T-helper 2 cell treated with Interferon-gamma antibody and Interleukin-4, amounts not matched to agents 100 ng/mL and 5 ng/mL, for 36 hours (primary cell): Measurements from ENCODE around the gene PRICKLE1. TPM values are rescaled to one million over a fixed set of nuclear protein-coding genes. Genes with fewer than 3 reads are reported as not detected.

Source experiments
- intact Hi-C: fragments of 100-400 bp; cut with micrococcal nuclease; formaldehyde crosslinking; loops from one replicate; pipeline ENCODE4 v1.15.1; 2023
- total RNA-seq: library from RNA; stranded (reverse); gene quantifications from 2 replicates; pipeline ENCODE4 v1.2.3, GENCODE V29; 2022

Gene PRICKLE1
- total RNA-seq, 1 donor from 2014 or later: 0.61 TPM

GRCh38 chr12:42459336-42459847 is 130.2 kb downstream of the PRICKLE1 start:
- intact Hi-C loops: no loop called here

DNA sequence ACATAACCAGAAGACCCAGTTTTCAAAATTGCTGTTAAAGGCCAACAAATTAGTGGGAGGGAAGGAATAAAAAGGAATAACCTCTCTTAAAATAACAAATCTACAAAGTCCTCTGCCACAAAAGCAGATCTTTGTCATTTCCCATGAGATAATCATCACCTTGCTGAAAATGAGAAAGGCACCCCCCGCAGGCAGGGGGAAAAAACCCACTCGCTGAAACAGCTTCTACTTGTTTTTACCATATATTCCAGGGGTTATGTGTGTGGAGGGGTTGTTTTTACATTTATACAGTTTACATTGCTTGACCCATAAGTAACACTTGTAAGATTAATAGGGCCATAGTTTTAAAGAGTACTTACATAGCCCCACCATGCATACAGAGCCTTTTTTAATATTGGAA is 131.0 kb downstream of the PRICKLE1 start:
- intact Hi-C loops: no loop called here

- intact Hi-C loops: no loop called here
Measured at GRCh38 chr12:42450248-42450647, 139.3 kb downstream of the PRICKLE1 start.

- intact Hi-C loops: no loop called here
Measured at GRCh38 chr12:42448841-42449240, 140.7 kb downstream of the PRICKLE1 start.

GRCh38 chr12:42447371-42447786 is 142.2 kb downstream of the PRICKLE1 start:
- intact Hi-C loops: no loop called here

DNA sequence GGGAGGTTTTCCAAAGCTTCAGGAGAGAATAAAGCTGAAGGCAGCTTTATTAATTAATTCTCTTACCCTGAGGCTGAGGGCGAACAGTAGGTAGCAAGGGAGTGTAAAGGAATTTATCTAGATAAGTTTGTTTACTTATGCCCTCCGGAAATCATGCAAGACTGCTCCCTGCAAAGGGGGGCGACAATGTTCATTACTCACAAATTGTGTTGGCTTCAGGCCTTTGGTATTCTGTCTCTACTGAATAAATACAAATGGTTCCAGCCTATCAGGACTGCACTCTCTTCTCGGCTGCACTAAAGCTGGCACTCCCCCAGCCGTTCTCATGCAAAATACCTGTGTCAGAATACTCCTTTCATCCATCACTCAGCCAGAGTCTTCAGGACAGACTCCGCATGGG is 142.8 kb downstream of the PRICKLE1 start:
- intact Hi-C loops: no loop called here

DNA sequence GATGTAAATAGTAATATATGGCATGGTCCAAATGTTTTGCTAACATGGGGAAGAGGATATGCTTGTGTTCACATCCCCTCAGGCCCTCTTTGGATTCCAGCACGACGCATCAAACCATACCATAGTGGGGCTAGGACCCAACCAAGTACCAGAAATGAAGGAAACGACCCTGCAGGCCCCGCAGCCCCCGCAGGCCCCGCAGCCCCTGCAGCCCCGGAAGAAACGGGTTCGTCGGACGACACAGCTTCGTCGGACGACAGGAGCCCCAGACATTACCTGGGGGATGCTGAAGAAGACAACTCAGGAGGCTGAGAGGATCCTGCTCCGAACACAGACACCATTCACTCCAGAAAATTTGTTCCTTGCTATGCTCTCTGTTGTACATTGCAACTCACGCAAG is 143.7 kb downstream of the PRICKLE1 start:
- intact Hi-C loops: no loop called here

GRCh38 chr12:42444192-42444943 is 145.2 kb downstream of the PRICKLE1 start:
- intact Hi-C loops: no loop called here

DNA sequence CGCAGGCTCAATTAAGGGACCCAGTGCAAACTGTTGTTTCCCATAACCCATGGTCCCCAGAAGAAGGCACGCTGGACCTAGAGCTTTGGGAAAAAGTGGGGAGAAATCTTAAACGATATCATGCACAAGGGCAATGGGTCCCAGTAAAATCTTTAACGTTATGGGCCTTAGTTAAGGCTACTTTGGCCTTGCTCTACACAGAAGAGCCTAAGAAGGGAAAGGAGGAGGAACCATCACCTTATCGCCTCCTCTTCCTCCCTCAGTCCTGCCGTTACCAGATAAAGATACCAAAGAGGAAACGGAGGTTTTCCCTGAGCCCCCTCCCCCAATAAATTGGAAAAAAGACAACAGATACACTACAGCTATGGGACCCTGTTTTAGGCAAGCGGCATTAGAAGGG is 146.7 kb downstream of the PRICKLE1 start:
- intact Hi-C loops: no loop called here

DNA sequence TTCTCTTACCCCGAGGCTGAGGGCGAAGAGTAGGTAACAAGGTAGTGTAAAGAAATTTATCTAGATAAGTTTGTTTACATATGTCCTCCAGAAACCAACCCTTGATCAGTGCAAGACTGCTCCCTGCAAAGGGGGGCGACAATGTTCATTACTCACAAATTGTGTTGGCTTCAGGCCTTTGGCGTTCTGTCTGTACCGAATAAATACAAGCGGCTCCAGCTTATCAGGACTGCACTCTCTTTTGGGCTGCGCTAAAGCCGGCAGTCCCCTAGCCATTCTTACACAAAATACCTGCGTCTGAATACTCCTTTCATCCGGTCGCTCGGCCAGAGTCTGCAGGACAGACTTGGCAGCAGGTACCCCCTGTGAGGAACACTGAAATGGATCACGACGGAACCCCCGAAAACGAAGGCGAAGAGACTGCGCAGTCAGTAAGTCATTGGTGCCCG is 147.2 kb downstream of the PRICKLE1 start:
- intact Hi-C loops: no loop called here

- intact Hi-C loops: no loop called here
Measured at GRCh38 chr12:42440608-42441007, 148.9 kb downstream of the PRICKLE1 start.

DNA sequence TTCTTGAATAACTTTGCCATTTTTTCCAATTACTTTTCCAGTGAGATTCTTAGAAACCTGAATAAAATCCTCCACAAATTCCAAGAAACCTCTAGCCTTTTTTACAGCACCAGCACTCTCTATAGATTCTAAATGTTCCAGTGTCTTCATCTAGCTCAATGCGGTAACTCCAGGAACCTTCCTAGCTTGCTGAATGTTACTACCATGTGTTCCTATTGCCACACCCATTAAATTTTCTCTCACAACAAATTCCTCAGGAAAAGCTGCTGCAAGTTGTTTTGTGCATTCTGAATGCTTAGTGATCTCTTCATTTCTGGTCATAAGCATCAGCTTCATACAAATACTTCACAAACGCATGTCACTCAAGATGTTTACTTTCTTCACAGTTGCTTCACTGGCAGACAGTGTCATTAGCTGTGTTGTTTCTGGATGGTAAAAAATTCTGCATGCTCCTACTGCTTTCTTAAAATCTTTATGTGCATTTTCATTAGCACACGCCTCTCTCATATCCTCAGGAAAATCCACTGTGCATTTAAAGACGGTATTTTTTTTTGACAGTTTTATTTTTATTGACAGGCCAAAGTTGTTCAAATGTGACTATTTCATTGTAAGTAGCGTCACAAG is 156.9 kb downstream of the PRICKLE1 start:
- intact Hi-C loops: no loop called here

DNA sequence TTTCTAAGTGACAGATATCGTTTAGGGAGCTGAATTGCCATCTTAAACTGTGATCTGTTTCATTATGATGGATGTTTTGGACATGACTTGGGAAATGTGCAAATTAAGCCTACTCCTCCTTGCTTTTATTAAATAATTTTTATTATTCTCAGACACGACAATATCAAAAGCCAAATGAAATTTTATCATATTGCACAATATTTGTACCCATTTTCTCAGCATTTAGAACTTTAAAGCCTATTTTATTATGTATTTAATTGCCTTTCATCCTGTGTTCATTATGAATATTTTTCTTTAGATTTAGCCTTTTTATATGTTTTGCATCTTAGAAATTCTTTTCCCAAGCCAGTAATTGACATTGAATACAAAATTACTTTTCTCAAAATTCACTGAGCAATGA is 160.7 kb downstream of the PRICKLE1 start:
- intact Hi-C loops: no loop called here

DNA sequence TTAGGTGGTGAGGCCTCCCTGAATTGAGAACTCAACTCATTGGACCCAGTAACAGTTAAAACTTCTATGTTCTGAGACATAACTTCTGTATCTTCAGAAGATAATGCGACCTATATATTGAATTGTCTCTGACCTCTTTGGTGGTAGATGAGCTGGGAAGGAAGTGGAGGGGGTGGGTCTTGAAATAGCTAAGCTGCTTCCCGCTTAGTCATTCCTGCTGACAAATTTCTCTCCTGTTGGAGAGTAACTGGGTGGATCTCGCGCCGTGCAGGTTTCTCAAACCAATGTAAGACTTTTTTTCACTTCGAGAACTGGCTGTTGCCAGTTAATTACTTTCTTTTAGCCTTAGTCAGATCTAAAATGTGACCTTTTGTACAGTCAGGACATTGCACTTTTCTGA is 162.8 kb downstream of the PRICKLE1 start:
- intact Hi-C loops: no loop called here

DNA sequence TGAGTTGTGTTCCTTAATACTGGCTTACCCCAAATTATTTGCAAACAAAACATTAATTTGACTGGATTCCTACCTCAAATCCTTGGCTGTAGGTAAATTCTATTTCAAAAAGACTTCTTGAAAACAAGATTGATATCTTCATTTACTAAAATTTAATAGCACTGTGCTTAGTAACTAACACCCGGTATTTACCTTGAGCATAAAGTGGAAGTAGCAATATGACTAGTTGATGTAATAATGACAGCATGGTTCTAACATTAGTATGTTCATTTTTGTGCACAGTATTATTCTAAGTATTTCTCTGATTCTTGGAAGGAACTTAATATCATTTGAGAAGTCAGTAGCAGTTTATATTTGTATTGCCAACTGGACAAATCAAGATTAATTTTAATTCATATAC is 166.8 kb downstream of the PRICKLE1 start:
- intact Hi-C loops: no loop called here

- intact Hi-C loops: no loop called here
Measured at GRCh38 chr12:42421844-42422779, 167.4 kb downstream of the PRICKLE1 start.

- intact Hi-C loops: no loop called here
Measured at GRCh38 chr12:42420395-42420794, 169.2 kb downstream of the PRICKLE1 start.

DNA sequence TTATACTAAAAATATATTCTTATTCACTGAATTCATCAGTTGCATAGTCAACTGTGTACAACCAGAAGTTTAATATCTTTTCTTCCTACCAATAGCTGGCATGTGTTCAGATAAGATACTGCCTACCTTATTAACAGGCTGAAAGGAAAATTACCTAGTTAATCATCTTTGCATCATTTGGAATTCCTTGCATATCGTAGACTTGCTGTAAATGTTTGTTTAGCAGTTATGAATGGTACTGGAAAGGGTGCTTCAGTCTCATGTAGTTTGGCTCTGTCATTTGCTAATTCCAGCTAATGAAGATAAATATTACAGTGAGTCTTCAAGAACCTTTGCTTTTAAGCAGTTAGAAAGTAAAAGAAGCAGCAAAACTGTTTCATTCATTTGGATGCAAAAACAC is 179.2 kb downstream of the PRICKLE1 start:
- intact Hi-C loops: no loop called here

DNA sequence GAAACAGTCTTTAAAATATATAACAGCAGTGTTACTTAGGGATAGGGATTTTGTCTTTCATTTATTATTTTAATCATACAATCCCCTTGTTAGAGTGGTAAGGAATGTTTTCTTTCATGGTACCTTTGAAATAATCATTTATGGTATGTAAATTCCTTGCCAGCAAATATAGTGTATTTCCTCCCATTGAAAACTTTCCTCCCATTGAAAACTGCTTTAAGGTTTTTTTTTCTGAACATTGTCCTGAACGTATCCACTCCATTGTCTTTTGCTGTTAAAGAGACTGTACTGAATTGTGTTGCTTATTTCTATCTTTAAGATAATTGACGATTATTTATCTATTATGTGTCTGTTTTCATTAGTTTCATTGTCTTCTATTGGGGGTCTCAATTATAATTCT is 180.1 kb downstream of the PRICKLE1 start:
- intact Hi-C loops: no loop called here

DNA sequence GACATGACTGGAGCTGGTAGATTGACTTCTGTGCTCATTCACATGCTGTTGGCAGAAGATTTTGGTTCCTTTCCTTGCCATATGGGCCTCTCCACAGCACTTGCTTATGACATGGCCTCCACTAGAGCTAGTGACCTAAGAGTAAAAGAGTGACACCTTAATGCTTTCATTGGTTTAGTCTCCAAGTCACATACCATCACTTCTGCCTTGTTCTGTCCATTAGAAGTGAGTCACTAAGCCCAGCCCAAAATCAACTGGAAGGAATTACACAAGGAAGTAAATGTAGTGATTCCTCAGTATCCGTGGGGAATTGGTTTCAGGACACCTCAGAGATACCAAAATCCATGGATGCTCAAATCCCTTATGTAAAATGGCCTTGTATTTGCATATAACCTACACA is 182.2 kb downstream of the PRICKLE1 start:
- intact Hi-C loops: no loop called here
